GM21526 (cell line): ENCODE measurements around the gene IGSF10.

Experiments
- ATAC-seq: cut with Tn5 transposase; IDR thresholded peaks from one replicate; pipeline ENCODE4 v1.9.1; 2021; ENCODE audit warnings: moderate library complexity; ENCODE audit not compliant: unreplicated experiment, low FRiP score

The IGSF10 gene

GRCh38 chr3:151430821-151431484 lies 29.9 kb downstream of the IGSF10 start:
- ATAC-seq = no peak

DNA sequence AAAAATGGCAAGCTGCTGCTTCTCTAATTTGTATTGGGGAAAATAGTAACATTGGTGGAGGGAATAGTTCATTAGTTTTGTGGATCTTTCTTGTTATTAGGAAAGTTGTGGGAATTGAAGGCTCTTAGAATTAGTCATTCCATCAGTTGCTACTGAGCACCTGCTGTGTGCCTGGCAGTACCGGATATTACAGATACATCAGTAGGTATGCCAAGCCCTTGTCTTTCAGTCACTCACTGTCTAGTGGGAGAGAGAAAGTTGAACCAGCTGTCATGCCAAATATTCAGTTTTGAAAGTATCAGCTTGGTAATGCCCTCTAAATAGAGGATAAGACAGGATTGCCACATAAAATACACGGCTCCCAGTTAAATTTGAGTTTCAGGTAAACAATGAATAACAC lies 32.5 kb downstream of the IGSF10 start:
- no peak for ATAC-seq

DNA sequence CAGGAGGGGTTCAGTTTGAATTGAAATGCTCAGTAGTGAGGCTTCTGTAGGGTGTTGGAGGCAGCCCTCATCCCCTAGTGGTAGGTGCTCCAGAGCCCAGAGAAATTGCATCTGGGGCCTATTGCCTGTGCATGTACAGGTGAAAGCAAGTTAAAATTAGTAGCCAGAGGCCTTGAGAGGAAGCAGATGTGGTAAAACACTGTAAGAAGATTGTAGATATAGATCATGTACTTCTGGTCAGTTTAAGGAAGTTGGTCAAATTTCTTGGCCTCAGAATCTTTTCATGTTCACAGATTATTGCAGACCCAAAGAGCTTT lies 34.6 kb downstream of the IGSF10 start:
- ATAC-seq = peak; percentile 85

GRCh38 chr3:151425627-151426340 lies 35.1 kb downstream of the IGSF10 start:
- peak; percentile 34 for ATAC-seq

DNA sequence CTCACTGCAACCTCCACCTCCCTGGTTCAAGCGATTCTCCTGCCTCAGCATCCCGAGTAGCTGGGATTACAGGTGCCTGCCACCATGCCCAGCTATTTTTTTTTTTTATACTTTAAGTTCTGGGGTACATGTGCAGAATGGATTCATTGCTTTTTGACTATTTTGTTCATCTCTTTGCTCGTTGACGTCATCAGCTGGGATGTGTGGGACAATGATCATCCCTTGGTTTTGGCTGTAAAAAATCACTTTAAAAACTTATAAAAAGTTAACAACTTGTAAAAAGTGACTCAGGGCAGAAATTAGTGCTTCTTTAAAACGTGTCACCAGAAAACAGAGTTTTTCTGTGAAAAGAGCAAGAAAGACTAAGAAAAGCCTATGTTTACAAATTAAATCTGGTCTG lies 37.8 kb downstream of the IGSF10 start:
- ATAC-seq = no peak

GRCh38 chr3:151421938-151422337 lies 38.9 kb downstream of the IGSF10 start:
- ATAC-seq = no peak

DNA sequence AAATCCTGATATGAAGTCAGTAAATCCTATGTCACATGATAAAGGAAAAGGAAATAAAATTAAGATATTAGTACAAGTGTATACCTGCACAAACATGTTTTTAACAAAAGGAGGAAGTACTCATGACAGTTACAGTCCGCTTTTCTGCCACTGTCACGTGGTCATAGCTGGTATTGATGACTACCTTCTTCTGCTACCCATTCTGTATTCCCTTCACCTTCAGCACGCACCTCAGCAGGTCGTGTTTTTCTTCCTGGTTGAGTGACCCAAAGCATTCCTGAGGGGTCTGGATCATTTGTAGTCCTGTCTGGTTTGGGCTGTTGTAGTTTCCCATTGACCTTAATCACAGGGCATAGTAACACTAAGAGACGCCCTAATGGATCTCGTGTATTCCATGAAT lies 41.1 kb downstream of the IGSF10 start:
- no peak for ATAC-seq

- ATAC-seq = no peak
Measured at GRCh38 chr3:151415289-151415688, 45.6 kb downstream of the IGSF10 start.

DNA sequence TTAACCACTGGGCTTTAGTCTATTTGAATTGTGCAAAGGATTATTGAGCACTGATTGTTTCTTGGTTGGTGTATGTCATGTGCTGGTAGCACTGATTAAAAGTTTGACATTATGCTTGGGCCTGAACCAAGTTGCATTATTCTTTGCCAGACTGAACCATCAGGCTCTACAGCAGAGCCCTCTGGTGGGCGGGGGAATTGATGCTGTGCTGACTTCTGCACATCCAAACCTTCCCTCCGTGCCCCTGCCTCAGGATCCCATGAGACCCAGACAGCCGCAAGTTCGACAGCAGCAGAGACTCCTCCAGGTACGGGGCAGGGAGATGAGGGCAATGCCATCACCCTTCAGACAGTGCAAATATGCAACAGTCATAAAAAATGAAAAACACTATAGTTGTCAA lies 47.9 kb downstream of the IGSF10 start:
- ATAC-seq = no peak
